ENCODE data around the gene STK16.

- TF ChIP-seq CTCF (conservative IDR thresholded peaks at IDR 0.05; ENCODE audit: low read depth, low read length): no peak
- TF ChIP-seq EZH2 (IDR thresholded peaks at IDR 0.05; ENCODE audit: borderline replicate concordance, low read depth, low read length, poor library complexity, severe bottlenecking): no peak
Observed at GRCh38 chr2:219252900-219253752, 7.8 kb downstream of the STK16 start, which contains the start of gene TUBA4B.

All from A673 (cell line).